Stimulated activated CD4-positive, alpha-beta T cell treated with anti-CD3 and anti-CD28 coated beads, Interleukin-4, amount 100 ng/mL, for 48 hours (primary cell): ENCODE measurements around the gene PLEKHN1.

Experiments used
- DNase-seq, 2 donors: peaks; one replicate each; pipeline ENCODE4 v3.0.0-alpha.2; 2020; ENCODE audit warnings: low read depth in 2 of 2

Gene PLEKHN1

GRCh38 chr1:929712-930632 is 36.3 kb upstream of the PLEKHN1 start:
- DNase-seq = no peak

DNA sequence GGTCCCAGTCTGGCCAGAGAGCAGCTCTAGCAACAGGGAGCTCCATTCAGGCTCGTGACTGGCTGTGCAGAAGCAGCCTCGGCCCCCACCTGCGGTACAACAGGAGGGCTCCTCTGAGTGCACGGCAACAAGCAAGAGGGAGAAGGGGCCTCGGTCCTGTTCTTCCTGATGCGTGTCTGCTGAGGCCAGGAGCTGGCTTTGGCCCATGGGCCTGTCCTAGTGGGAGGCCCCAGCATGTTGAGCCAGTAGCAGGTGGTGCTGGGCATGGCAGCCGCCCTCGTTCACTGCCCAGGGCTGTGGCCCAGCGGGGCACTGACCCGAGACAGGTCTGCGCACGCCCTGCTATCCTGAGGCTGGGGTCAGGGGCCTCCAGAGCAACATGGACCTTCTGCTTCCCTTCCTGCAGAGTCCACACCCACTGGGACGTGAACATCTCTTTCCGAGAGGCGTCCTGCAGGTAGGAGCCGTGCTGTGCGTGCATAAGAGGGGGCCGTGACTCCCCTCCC is 35.6 kb upstream of the PLEKHN1 start:
- DNase-seq = no peak

DNA sequence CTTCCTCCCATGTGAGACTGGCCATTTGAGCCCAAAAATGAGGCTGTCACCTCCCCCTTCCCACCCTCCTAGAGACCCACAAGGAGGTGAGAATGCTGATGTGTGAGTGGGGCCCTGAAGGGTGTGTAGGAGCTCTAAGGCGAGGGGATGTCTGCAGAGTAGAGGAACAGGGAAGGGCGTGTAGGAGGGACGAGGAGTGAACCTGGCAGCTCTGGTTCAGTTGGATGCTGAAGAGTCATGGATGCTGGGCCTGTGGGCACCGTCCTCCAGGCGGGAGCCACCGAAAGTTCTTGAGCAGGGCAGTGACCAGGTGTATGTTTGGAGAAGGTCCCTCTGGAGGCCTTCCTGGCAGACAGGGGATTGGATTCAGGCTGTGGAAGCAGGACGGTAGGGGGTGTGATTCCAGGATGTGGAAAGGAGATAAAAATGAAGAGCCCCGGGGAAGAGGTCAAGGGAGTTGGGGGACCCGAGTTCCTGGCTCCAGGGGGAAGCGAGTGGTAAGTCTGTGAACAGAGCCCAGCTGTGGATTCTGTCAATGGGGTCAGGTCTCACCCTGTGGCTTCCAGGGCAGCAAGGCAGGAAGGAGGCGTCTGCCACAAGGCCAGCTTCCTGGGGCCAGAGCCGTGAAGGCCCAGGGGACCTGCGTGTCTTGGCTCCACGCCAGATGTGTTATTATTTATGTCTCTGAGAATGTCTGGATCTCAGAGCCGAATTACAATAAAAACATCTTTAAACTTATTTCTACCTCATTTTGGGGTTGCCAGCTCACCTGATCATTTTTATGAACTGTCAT is 34.7 kb upstream of the PLEKHN1 start:
- DNase-seq = no peak

- no peak for DNase-seq
Observed at GRCh38 chr1:932173-932510, 34.1 kb upstream of the PLEKHN1 start.

DNA sequence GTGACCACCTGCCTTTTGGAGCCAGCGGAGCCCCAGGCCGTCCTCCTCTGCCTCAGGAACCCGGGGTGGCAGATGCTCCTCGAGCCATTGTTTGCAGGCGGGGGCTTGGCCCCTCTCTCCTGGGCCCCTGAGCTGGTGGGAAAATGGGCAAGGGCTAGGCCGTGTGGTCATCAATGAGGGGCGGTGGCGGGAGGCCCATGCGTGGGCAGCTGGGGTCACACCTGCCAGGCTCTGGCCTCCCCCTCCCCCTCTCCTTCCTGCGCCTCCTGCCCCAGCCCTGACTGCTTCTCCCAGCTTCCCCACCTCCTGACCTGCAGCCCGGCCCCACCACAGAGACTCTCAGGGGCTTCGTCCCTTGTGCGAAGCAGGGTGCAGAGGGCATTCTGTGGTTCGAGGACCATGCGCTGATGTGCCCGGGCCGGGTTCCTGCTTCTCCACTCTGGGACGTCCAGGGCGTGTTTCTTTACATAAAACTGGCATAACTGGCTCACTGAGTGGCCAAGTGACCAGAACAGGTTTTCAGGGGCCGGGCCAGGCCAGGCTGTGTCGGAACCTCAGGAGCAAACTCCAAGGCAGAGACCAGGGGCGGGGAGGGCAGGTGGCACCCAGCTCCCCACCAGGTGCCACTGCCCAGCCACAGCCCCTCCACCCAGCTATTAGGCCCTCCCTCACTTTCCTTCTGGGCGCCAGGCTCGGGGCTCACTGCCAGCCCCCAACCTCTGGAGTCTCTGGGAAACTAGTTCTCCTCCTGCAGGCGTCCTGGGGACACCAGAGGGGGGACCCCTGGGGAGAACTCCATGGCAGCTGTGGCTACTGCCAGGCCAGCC is 33.3 kb upstream of the PLEKHN1 start:
- DNase-seq = no peak

DNA sequence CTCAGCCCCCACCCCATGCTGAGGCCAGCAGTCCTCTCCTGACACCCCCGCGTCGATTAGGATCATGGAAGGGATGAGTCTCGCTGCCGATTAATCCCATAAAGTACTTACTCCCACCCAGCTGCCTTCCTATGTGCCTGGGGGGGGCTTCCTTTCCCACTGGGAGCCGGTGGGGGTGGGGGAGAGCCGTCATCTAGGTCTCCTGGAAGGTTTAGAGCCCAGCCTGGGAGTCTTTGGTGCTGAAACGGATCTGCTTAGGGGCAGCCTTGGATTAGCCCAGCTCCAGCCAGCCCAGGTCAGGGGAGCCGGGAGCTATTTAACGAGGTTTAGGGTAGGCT is 32.7 kb upstream of the PLEKHN1 start:
- no peak for DNase-seq

DNA sequence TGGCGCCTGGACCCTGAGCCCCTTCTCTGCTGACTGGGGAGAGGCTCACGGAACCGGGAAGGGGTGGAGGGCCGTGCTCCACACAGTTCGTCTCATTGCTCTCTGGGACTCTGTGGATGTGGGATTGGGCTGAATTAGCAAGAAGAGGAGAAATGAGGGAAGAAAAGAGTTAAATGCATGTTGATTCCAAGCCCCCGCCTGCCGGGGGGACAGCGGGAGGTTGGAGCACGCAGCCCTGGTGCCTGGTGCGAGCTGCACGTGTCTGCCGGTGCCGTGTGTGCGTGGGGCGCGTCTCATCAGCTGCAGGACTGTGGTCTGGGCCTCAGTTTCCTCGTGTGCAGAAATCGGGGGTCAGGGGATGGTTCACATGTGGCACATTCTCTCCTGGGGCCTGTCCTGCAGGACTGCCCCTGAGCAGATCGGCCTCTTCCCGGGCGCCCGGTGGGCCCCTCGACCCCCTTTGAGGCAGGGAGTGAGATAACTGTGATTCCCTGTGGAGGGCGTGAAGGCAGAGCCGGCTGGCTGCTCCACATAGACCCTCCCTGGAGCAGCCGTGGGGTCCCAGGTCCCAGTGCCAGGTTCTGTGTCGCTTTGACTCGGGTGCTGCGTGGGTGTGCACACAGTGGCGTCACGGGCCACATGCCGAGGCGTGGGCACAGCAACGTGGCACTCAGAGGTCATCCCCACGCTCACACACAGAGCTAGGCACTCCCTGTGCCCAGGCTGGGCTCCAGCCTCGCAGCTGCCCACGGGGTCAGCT is 31.1 kb upstream of the PLEKHN1 start:
- no peak for DNase-seq

GRCh38 chr1:935751-936231 is 30.5 kb upstream of the PLEKHN1 start:
- DNase-seq = no peak

- DNase-seq = no peak
Observed at GRCh38 chr1:936348-937264, 29.7 kb upstream of the PLEKHN1 start.

GRCh38 chr1:937521-937920 is 28.8 kb upstream of the PLEKHN1 start:
- no peak for DNase-seq

DNA sequence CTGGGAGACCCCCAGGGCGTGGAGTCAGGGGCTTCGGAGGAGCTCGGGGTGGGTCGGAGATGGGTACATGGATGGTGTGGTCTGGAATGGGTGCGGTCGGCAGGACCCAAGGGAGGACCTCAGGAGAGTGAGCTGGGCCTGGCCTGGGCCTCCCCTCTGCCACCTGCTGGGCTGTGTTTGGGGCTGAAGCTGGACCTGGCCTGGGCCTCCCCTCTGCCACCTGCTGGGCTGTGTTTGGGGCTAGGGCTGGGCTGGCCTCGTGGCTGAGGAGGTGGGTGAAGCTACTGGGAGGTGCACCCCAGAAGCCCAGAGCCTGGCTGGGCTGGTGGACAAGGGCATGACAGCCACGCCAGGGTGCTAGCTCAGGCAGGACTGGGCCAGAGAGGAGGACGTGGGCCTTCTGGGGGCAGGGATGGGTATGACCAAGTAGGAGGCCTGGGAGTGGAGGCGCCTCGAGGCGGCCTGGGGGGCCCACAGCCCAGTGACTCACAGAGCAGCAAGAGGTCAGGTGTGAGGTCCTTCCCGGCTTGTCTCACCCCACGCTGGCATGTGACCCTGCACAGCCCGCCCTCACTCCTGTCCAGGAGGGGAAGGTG is 28.1 kb upstream of the PLEKHN1 start:
- DNase-seq = no peak

- no peak for DNase-seq
Observed at GRCh38 chr1:938711-939489, 27.4 kb upstream of the PLEKHN1 start.

GRCh38 chr1:939511-940106 is 26.7 kb upstream of the PLEKHN1 start:
- DNase-seq = no peak

DNA sequence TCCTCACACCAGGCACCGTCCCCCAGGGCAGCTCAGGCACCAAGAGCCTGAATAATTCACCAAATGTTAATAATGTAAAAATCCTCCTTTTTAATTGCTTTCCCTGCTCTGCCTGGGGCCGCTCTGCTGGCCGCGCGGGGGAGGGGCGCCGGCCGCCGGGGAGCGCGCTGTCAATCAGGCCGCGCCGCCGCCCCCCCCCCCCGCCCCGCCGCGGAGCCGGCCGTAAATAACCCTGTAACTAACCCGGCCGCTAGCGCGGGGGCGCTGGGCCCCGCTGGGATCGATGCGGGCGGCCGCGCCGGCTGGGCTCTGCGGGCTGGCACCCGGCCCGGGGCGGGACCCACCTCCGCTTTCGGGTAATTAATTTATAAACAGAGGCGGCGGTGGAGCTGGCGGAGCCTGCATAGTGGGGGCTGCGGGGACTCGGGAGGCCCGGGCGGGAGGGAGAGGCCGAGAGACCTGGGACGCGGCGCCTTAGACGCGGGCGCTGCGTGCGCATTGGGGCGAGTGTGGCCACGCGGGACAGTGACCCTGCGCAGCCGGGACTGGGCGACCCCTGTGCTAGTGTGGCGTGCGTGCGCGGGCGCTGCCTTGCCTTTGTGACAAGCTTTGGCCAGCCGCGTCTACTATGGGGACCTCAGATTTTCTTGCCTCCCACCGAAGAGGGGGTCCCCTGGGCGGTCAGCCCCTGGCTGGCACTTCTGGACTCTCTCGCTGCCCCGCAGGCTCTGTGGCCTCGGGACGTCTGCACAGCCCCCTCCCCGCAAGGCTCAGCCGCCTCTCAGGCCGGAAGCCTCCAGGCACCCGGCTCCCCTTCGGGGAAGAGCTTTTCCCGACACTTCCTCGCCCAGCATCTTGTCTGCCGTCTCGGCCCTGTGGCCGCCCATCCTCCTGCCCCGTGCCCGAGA is 25.9 kb upstream of the PLEKHN1 start:
- no peak for DNase-seq

DNA sequence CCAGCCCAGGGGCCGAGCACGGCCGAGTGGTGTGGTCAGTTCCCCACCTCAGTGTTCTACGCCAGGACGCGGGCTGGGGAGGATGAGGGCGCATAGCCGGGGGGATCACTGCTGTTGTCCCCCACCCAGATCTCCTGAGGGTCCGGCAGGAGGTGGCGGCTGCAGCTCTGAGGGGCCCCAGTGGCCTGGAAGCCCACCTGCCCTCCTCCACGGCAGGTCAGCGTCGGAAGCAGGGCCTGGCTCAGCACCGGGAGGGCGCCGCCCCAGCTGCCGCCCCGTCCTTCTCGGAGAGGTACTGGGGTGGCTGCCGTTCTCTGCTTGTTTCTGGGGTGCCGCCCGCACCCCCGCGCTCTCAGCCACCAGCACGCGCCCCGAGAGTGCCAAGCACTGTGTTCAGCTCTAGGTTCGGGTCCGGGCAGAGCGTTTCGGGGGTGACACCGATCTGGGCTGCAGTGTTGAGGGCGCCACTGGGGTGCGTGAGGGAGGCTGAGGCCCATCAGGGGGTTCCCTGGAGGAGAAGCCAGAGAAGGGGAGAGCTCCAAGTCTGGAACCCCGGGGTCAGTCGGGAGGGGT is 25.2 kb upstream of the PLEKHN1 start:
- DNase-seq = no peak

DNA sequence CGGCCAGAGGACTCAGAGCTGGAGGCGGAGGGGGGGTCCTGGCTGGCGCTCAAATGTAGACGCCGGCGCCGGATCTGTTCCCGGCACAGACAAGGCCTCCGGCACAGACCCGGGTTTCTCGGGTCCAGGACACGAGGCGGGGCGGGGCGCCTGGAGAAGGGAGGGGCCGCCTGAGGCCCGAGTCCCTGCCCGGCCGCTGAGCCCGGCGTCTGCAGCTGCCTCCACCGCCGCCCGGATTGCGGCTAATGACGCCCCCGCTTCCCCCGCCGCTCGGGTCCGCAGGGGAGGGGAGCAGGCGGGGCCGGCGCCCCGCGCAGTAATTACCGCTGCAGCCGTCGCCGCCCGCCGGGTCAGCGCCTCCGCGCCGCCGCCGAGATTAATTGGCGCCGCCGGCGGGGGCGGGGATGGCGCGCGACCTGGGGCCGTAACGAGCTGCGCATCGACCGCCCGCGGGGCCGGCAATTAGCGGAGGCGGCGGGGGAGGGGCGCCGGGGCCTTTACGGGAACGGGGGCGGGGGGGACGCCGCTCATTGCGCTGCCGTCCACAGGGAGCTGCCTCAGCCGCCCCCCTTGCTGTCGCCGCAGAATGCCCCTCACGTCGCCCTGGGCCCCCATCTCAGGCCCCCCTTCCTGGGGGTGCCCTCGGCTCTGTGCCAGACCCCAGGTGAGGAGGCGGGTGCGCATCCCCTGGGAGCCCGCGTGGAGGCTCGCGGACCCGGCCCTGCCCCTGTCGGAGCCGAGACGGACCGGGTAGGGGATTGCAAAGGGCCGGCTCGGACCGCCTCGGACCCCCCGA is 24.5 kb upstream of the PLEKHN1 start:
- no peak for DNase-seq
